Loucy (cell line): ENCODE results near the gene PDK2.

Experiments
- EZH2phosphoT487 ChIP-seq: fragments of 200-600 bp; IDR thresholded peaks from 2 replicates; pipeline ENCODE4 v1.6.1; 2018; ENCODE audit warnings: antibody characterized with exemption, mild to moderate bottlenecking, moderate library complexity, borderline replicate concordance
- TF ChIP-seq, protein P1 (sequence below): fragments of 200-600 bp; sonication (generic); conservative IDR thresholded peaks from 2 replicates; pipeline ENCODE4 v1.5.1; 2014; ENCODE audit warnings: mild to moderate bottlenecking, antibody characterized with exemption, low read length

DNA sequence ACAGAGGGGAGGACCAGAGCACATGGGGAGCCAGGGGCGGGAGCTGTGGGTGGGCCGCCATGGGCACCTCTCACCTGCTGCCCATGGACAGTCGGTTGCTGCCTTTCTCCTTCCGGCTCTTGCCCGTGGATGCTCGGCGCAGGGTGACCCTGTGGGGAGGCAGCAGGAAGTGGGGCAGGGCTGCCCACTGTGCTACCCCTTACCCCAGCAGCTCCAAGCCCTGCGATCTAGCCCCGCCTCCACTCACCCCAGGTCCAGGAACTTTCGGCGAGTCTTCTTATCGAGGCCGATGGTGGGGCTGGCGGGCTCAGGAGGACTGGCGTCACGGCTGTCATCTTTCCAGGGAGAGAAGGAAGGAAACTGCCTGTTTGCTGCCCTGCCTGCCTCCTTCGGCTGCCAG is 20.6 kb downstream of the PDK2 start:
- TF ChIP-seq, protein P1, sequence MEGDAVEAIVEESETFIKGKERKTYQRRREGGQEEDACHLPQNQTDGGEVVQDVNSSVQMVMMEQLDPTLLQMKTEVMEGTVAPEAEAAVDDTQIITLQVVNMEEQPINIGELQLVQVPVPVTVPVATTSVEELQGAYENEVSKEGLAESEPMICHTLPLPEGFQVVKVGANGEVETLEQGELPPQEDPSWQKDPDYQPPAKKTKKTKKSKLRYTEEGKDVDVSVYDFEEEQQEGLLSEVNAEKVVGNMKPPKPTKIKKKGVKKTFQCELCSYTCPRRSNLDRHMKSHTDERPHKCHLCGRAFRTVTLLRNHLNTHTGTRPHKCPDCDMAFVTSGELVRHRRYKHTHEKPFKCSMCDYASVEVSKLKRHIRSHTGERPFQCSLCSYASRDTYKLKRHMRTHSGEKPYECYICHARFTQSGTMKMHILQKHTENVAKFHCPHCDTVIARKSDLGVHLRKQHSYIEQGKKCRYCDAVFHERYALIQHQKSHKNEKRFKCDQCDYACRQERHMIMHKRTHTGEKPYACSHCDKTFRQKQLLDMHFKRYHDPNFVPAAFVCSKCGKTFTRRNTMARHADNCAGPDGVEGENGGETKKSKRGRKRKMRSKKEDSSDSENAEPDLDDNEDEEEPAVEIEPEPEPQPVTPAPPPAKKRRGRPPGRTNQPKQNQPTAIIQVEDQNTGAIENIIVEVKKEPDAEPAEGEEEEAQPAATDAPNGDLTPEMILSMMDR: no peak
- no peak for TF ChIP-seq EZH2phosphoT487
